Endothelial cell of umbilical vein (primary cell): Measurements from ENCODE around the gene SCAF8. TPM values are rescaled to one million over a fixed set of nuclear protein-coding genes. Genes with fewer than 3 reads are reported as not detected.

Source experiments
- BruUV-seq: library from RNA; stranded (reverse); fragments of 400-500 nt; replicated peaks from 2 replicates; lab custom pipeline; 2021; lab: Mats Ljungman, UMichigan
- CTCF ChIA-PET: fragments of 300-600, 350-600 bp; sonication (Branson Sonifier 250); formaldehyde crosslinking; loops from one replicate; lab custom pipeline; 2021; ENCODE audit warnings: antibody characterized with exemption, inconsistent platforms; lab: Charles Lee
- POLR2A ChIA-PET: fragments of 300-600, 350-600 bp; sonication (Branson Sonifier 250); formaldehyde crosslinking; loops from one replicate; lab custom pipeline; 2021; ENCODE audit warnings: antibody characterized with exemption, inconsistent platforms; lab: Charles Lee
- DNase-seq: peaks from one replicate; pipeline ENCODE4 v3.0.0-alpha.2; 2011; ENCODE audit warnings: low read depth, low spot score
- FAIRE-seq: peaks from 2 replicates; lab custom pipeline; 2011; peaks lifted over from hg19 to GRCh38; lab: Jason Lieb, UNC
- H2AFZ ChIP-seq: 2 replicates; pipeline ENCODE4 v1.6.0; 2012; ENCODE audit warnings: low read depth, low read length, control low read depth, inconsistent platforms
- H3K27ac ChIP-seq: 2 replicates; pipeline ENCODE4 v1.5.1; 2011; ENCODE audit warnings: low read depth, mild to moderate bottlenecking, control low read depth, low read length, moderate library complexity; ENCODE audit not compliant: insufficient read depth
- H3K27me3 ChIP-seq, 2 experiments: 2 replicates each; pipeline versions ENCODE4 v1.6.0 to v1.6.1; 2011; ENCODE audit warnings: low read length in 2 of 2, mixed read lengths in 1 of 2; ENCODE audit not compliant: control insufficient read depth in 2 of 2, insufficient read depth in 2 of 2
- H3K36me3 ChIP-seq, 2 experiments: 2 replicates in 1 of 2; 3 replicates in 1 of 2; pipeline ENCODE4 v1.5.1; 2011; ENCODE audit warnings: low read length in 2 of 2, mild to moderate bottlenecking in 1 of 2, moderate library complexity in 1 of 2; ENCODE audit not compliant: control insufficient read depth in 2 of 2, insufficient read depth in 2 of 2; ENCODE audit errors: extremely low read depth in 1 of 2
- H3K4me1 ChIP-seq: 3 replicates; pipeline ENCODE4 v1.5.1; 2011; ENCODE audit warnings: mild to moderate bottlenecking, low read length; ENCODE audit not compliant: control insufficient read depth, insufficient read depth; ENCODE audit errors: extremely low read depth
- H3K4me2 ChIP-seq: 2 replicates; pipeline ENCODE4 v1.6.1; 2011; ENCODE audit warnings: low read length, control low read depth, mixed read lengths; ENCODE audit not compliant: insufficient read depth
- H3K4me3 ChIP-seq, 3 experiments: fragments of 200-600 bp in 1 of 3; sonication (generic), shearing (Covaris generic) in 1 of 3; replicated peaks in 1 of 3; 2 replicates each; pipeline ENCODE4 v1.5.1; 2011 to 2016; ENCODE audit warnings: control low read depth in 3 of 3, low read length in 3 of 3, mild to moderate bottlenecking in 2 of 3, inconsistent platforms in 1 of 3, low read depth in 1 of 3, moderate library complexity in 1 of 3; ENCODE audit not compliant: insufficient read depth in 1 of 3
- H3K79me2 ChIP-seq: 2 replicates; pipeline ENCODE4 v1.6.0; 2012; ENCODE audit warnings: low read length, inconsistent platforms; ENCODE audit not compliant: control insufficient read depth, insufficient read depth
- H3K9ac ChIP-seq: replicated peaks from 2 replicates; pipeline ENCODE3; 2011; ENCODE audit warnings: low read length, control low read depth; ENCODE audit not compliant: insufficient read depth; ENCODE audit errors: extremely low read depth
- H3K9me1 ChIP-seq: replicated peaks from 3 replicates; pipeline ENCODE4 v1.6.0; 2011; ENCODE audit warnings: mild to moderate bottlenecking, low read length; ENCODE audit not compliant: control insufficient read depth, insufficient read depth; ENCODE audit errors: extremely low read depth
- H3K9me3 ChIP-seq: replicated peaks from 2 replicates; pipeline ENCODE4 v1.5.1; 2012; ENCODE audit warnings: low read length, inconsistent platforms; ENCODE audit not compliant: control insufficient read depth, insufficient read depth
- H4K20me1 ChIP-seq: replicated peaks from 2 replicates; pipeline ENCODE3; 2011; ENCODE audit warnings: mild to moderate bottlenecking, low read length; ENCODE audit not compliant: control insufficient read depth, insufficient read depth; ENCODE audit errors: extremely low read depth
- EZH2 ChIP-seq: IDR thresholded peaks from 2 replicates; pipeline ENCODE4 v1.6.1; 2012; ENCODE audit warnings: borderline replicate concordance, low read depth, mild to moderate bottlenecking, moderate library complexity, low read length, inconsistent platforms; ENCODE audit not compliant: severe bottlenecking
- FOS ChIP-seq: IDR thresholded peaks from 2 replicates; pipeline ENCODE4 v1.6.1; 2011; ENCODE audit warnings: mild to moderate bottlenecking, low read length, moderate library complexity, borderline replicate concordance; ENCODE audit not compliant: insufficient read depth
- GATA2 ChIP-seq: IDR thresholded peaks from 2 replicates; pipeline ENCODE4 v1.7.0; 2011; ENCODE audit warnings: low read depth, mild to moderate bottlenecking, moderate library complexity, mixed read lengths, low read length; ENCODE audit not compliant: insufficient read length, insufficient read depth
- JUN ChIP-seq: IDR thresholded peaks from 2 replicates; pipeline ENCODE4 v1.6.1; 2011; ENCODE audit warnings: borderline replicate concordance, low read depth; ENCODE audit not compliant: insufficient read length, insufficient read depth
- MYC ChIP-seq: IDR thresholded peaks from one replicate; pipeline ENCODE4 v1.6.1; 2011; ENCODE audit warnings: mild to moderate bottlenecking, low read depth, low read length
- POLR2A ChIP-seq: IDR thresholded peaks from 2 replicates; pipeline ENCODE4 v1.6.1; 2012; ENCODE audit warnings: low read depth, mild to moderate bottlenecking, control low read depth, low read length
- POLR2AphosphoS5 ChIP-seq: IDR thresholded peaks from 2 replicates; pipeline ENCODE4 v1.6.1; 2012; ENCODE audit warnings: low read depth, mild to moderate bottlenecking, control low read depth, low read length, moderate library complexity; ENCODE audit not compliant: insufficient read depth
- dilution Hi-C: fragments of 300-500 bp; cut with MboI; formaldehyde crosslinking; loops from one replicate; pipeline ENCODE4 v1.15.0; 2019; ENCODE audit warnings: low sequenced_read_pairs; ENCODE audit not compliant: extremely low pct_ligation_motif_present
- intact Hi-C: fragments of 100-400 bp; cut with micrococcal nuclease; formaldehyde crosslinking; loops from one replicate; pipeline ENCODE4 v1.10.0; 2022
- polyA plus RNA-seq, 4 experiments: library from polyadenylated mRNA; depleted of rRNA in 3 of 4; stranded (reverse) in 3 of 4; unstranded in 1 of 4; fragments of >200 nt; gene quantifications; 2 replicates each; pipeline versions ENCODE4 v1.2.1 to v1.2.3, GENCODE V29; 2011 to 2012; ENCODE audit warnings: missing spikeins in 1 of 4
- total RNA-seq: library from RNA; stranded (reverse); gene quantifications from 2 replicates; pipeline ENCODE4 v1.2.3, GENCODE V29; 2021
- TF ChIP-seq, protein P1 (sequence below), 2 donors: IDR thresholded peaks; 1 replicate in 1 of 2; 2 replicates in 1 of 2; pipeline ENCODE4 v1.5.1; 2011; ENCODE audit warnings: low read length in 2 of 2, mild to moderate bottlenecking in 2 of 2, moderate library complexity in 2 of 2, control low read depth in 1 of 2, inconsistent platforms in 1 of 2, low read depth in 1 of 2; ENCODE audit not compliant: insufficient read depth in 1 of 2; ENCODE audit errors: extremely low read depth in 1 of 2
- TF ChIP-seq, protein P2 (sequence below): IDR thresholded peaks from 2 replicates; pipeline ENCODE4 v1.6.1; 2011; ENCODE audit not compliant: insufficient read depth, insufficient read length

The SCAF8 gene
- total and polyA plus RNA-seq, 2 donors (not counting 3 experiments of a cell fraction or from before 2014, with no cell fraction given), result 11.7 to 37.8 TPM

DNA sequence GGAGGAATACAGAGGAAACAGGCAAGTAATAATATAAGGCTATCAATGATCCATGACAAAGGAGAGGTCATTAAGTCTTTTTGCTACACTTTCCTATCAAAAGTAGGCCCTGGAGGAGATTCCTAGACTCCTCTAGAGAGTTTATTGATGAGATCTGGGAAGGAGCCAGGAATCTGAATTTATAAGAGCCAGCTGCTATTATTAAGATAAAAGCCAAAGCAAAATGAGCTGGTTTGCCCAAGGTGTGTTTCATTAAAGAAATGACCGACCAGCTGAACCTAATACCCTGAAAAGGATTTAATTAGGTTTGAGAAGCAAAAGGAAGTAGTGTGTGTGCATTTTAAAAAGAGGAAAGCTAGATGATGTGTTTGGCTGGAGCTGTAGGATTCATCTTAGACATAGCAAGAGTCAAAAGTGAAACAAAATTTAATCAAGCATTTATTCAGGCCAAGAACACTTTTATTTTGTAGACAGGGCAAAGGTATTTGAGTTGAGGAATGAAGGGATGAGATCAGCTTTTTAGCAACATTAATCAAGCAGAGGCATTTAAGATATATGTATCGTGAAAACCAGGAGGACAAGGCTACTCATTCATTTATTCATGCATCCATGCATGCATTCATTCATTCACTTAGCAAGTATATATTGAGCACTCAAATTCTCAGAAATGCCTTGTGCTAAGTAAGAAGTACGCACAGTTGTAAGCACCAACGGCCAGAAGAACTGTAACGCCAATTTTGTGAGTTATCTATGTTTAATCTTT, 43.5 kb upstream of the SCAF8 start:
- no peaks in the 10 kb centered on the region for H3K9me3 ChIP-seq
- no peak for TF ChIP-seq POLR2AphosphoS5
- TF ChIP-seq JUN, result no peak
- no peak for TF ChIP-seq FOS
- TF ChIP-seq POLR2A, result no peak
- no peak for TF ChIP-seq MYC
- TF ChIP-seq, protein P1, sequence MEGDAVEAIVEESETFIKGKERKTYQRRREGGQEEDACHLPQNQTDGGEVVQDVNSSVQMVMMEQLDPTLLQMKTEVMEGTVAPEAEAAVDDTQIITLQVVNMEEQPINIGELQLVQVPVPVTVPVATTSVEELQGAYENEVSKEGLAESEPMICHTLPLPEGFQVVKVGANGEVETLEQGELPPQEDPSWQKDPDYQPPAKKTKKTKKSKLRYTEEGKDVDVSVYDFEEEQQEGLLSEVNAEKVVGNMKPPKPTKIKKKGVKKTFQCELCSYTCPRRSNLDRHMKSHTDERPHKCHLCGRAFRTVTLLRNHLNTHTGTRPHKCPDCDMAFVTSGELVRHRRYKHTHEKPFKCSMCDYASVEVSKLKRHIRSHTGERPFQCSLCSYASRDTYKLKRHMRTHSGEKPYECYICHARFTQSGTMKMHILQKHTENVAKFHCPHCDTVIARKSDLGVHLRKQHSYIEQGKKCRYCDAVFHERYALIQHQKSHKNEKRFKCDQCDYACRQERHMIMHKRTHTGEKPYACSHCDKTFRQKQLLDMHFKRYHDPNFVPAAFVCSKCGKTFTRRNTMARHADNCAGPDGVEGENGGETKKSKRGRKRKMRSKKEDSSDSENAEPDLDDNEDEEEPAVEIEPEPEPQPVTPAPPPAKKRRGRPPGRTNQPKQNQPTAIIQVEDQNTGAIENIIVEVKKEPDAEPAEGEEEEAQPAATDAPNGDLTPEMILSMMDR (IDR thresholded peaks at IDR 0.05; ENCODE audit: extremely low read depth in 1 of 2, insufficient read depth in 1 of 2, low read depth in 1 of 2, low read length in 2 of 2), result no peak
- TF ChIP-seq EZH2, result no peak
- no peak for TF ChIP-seq GATA2
- TF ChIP-seq, protein P2, sequence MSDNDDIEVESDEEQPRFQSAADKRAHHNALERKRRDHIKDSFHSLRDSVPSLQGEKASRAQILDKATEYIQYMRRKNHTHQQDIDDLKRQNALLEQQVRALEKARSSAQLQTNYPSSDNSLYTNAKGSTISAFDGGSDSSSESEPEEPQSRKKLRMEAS, result no peak
- no peak for FAIRE-seq
- no peak overlapping the region for H3K4me3 ChIP-seq
- no TSS peak for BruUV-seq
- H3K27ac ChIP-seq, result no peak overlapping the region
- dilution Hi-C loops (no loop called here), intact Hi-C loops (no loop called here)
- CTCF ChIA-PET, result interaction anchor here (0.7 to 2.6 kb wide), 5 partner anchors 8 to 116 kb away, joined by 3 to 16 read pairs (median 4); no protein-coding TSS in a partner anchor
- POLR2A ChIA-PET, result interaction anchor here (0.7 kb wide), 1 partner anchor 481 kb away, joined by 4 read pairs; no protein-coding TSS in a partner anchor
- no peak overlapping the region for H3K4me2 ChIP-seq
- no peak overlapping the region for H2AFZ ChIP-seq
- H3K9me1 ChIP-seq, result no peaks in the 10 kb centered on the region
- H3K9ac ChIP-seq, result no peak overlapping the region
- DNase-seq, result no peak
- no peaks in the 10 kb centered on the region for H3K27me3 ChIP-seq
- H3K79me2 ChIP-seq, result no peaks in the 10 kb centered on the region
- H3K4me1 ChIP-seq, result no peaks in the 10 kb centered on the region
- no peaks in the 10 kb centered on the region for H3K36me3 ChIP-seq
- H4K20me1 ChIP-seq, result no peaks in the 10 kb centered on the region
